Neuronal stem cell (in vitro differentiated cells): ENCODE results near the gene SCGB1D4.

Experiments
- DNase-seq: peaks from one replicate; pipeline ENCODE4 v3.0.0-alpha.2; 2013; ENCODE audit warnings: low spot score
- H2AFZ ChIP-seq: one replicate; pipeline ENCODE4 v1.6.1; 2013; ENCODE audit warnings: mild to moderate bottlenecking, low read length, inconsistent platforms
- H2AK5ac ChIP-seq: 2 replicates; pipeline ENCODE4 v1.6.1; 2013; ENCODE audit warnings: low read depth, mild to moderate bottlenecking, inconsistent platforms, low read length, moderate library complexity, mixed read lengths
- H2BK120ac ChIP-seq: 2 replicates; pipeline ENCODE4 v1.6.1; 2013; ENCODE audit warnings: low read depth, mild to moderate bottlenecking, inconsistent platforms, low read length, moderate library complexity, mixed read lengths
- H2BK12ac ChIP-seq: one replicate; pipeline ENCODE4 v1.6.1; 2013; ENCODE audit warnings: low read length, inconsistent platforms
- H2BK15ac ChIP-seq: 2 replicates; pipeline ENCODE4 v1.6.1; 2013; ENCODE audit warnings: mild to moderate bottlenecking, low read length, inconsistent platforms, mixed read lengths
- H2BK5ac ChIP-seq: one replicate; pipeline ENCODE4 v1.6.1; 2013; ENCODE audit warnings: inconsistent platforms, mild to moderate bottlenecking, low read length, moderate library complexity
- H3K14ac ChIP-seq: one replicate; pipeline ENCODE4 v1.6.1; 2013; ENCODE audit warnings: low read length, inconsistent platforms
- H3K18ac ChIP-seq: 2 replicates; pipeline ENCODE4 v1.6.1; 2013; ENCODE audit warnings: low read length, inconsistent platforms
- H3K23ac ChIP-seq: 2 replicates; pipeline ENCODE4 v1.6.1; 2013; ENCODE audit warnings: low read depth, mild to moderate bottlenecking, mixed read lengths, low read length, inconsistent platforms; ENCODE audit not compliant: poor library complexity
- H3K27ac ChIP-seq: replicated peaks from 3 replicates; pipeline ENCODE4 v1.5.1; 2013; ENCODE audit warnings: low read length, inconsistent platforms
- H3K27me3 ChIP-seq, 3 experiments: 2 replicates each; pipeline ENCODE4 v1.6.1; 2013; ENCODE audit warnings: low read length in 3 of 3, mild to moderate bottlenecking in 2 of 3, inconsistent platforms in 1 of 3, low read depth in 1 of 3, mixed read lengths in 1 of 3, moderate library complexity in 1 of 3; ENCODE audit not compliant: control insufficient read depth in 3 of 3, insufficient read depth in 3 of 3
- H3K36me3 ChIP-seq, 2 donors: replicated peaks in 1 of 2; 2 replicates each; pipeline ENCODE4 v1.6.1; 2013; ENCODE audit warnings: low read length in 2 of 2; ENCODE audit not compliant: control insufficient read depth in 2 of 2, insufficient read depth in 2 of 2
- H3K4ac ChIP-seq: 2 replicates; pipeline ENCODE4 v1.6.1; 2013; ENCODE audit warnings: inconsistent platforms, mild to moderate bottlenecking, low read length, moderate library complexity
- H3K4me1 ChIP-seq, 2 donors: 1 replicate in 1 of 2; 2 replicates in 1 of 2; pipeline ENCODE4 v1.6.1; 2013; ENCODE audit warnings: low read length in 2 of 2, low read depth in 1 of 2; ENCODE audit not compliant: control insufficient read depth in 2 of 2, insufficient read depth in 1 of 2
- H3K4me2 ChIP-seq: one replicate; pipeline ENCODE4 v1.6.1; 2013; ENCODE audit warnings: mild to moderate bottlenecking, low read length, inconsistent platforms; ENCODE audit not compliant: insufficient read depth, poor library complexity, severe bottlenecking
- H3K4me3 ChIP-seq, 2 donors: 2 replicates each; pipeline ENCODE4 v1.5.1; 2013; ENCODE audit warnings: low read length in 2 of 2, mild to moderate bottlenecking in 2 of 2, inconsistent platforms in 1 of 2, moderate library complexity in 1 of 2
- H3K79me1 ChIP-seq: one replicate; pipeline ENCODE4 v1.6.1; 2013; ENCODE audit warnings: low read depth, mild to moderate bottlenecking, inconsistent platforms, low read length, moderate library complexity
- H3K9ac ChIP-seq: one replicate; pipeline ENCODE4 v1.6.1; 2013; ENCODE audit warnings: mild to moderate bottlenecking, low read depth, low read length, inconsistent platforms; ENCODE audit not compliant: poor library complexity
- H3K9me3 ChIP-seq, 2 donors: replicated peaks in 1 of 2; 2 replicates each; pipeline versions ENCODE3 to v1.6.1; 2013; ENCODE audit warnings: low read length in 2 of 2, mild to moderate bottlenecking in 2 of 2, inconsistent platforms in 1 of 2, low read depth in 1 of 2, mixed read lengths in 1 of 2, moderate library complexity in 1 of 2; ENCODE audit not compliant: control insufficient read depth in 2 of 2, insufficient read depth in 1 of 2
- H4K8ac ChIP-seq: one replicate; pipeline ENCODE4 v1.6.1; 2013; ENCODE audit warnings: low read depth, mild to moderate bottlenecking, inconsistent platforms, low read length, moderate library complexity
- H4K91ac ChIP-seq: one replicate; pipeline ENCODE4 v1.6.1; 2013; ENCODE audit warnings: low read length, low read depth, mild to moderate bottlenecking, inconsistent platforms; ENCODE audit not compliant: poor library complexity
- WGBS, 2 donors: extraction: QIAGEN DNeasy Blood & Tissue Kit; methylation state at CpG; one replicate each; pipeline ENCODE4 v1.1.7; 2013; ENCODE audit warnings: missing lambda C conversion rate in 2 of 2, mixed read lengths in 1 of 2; ENCODE audit not compliant: insufficient read length in 2 of 2, insufficient replicate concordance in 1 of 2; ENCODE audit errors: extremely low coverage in 2 of 2; 5-methylcytosine and 5-hydroxymethylcytosine counted together

The SCGB1D4 gene

DNA sequence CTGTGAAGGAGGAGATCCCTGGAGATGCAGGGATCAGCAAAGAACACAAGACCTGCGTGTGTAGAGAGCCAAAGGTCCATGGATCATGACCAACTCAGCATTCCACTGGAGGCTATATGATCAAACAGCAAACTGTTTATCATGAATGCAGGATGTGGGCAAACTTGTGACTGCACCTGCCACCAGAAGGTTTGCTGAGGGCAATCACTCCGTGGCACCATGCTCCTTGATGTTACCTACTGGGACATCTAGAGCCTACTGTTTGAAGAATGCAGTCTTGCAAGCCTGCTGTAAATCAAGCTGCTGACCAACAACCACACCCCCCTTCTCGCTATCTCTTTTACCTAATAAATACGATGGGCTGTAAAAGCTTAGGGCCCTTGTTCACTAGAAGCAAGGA is 47.2 kb downstream of the SCGB1D4 start:
- no peak overlapping the region for H4K8ac ChIP-seq
- no peak for DNase-seq
- no peaks in the 10 kb centered on the region for H3K36me3 ChIP-seq
- H3K4me3 ChIP-seq = no peak overlapping the region
- H4K91ac ChIP-seq = no peak overlapping the region
- no peak overlapping the region for H2BK12ac ChIP-seq
- no peak overlapping the region for H2AFZ ChIP-seq
- H3K27ac ChIP-seq = no peak overlapping the region
- no peak overlapping the region for H3K9ac ChIP-seq
- WGBS, 2 donors = no CpG with 5 or more reads among the region's 4 CpGs
- no peak overlapping the region for H3K4me2 ChIP-seq
- H3K18ac ChIP-seq = no peak overlapping the region
- no peaks in the 10 kb centered on the region for H3K4me1 ChIP-seq
- no peak overlapping the region for H2BK120ac ChIP-seq
- no peak overlapping the region for H2AK5ac ChIP-seq
- no peak overlapping the region for H3K23ac ChIP-seq
- no peak overlapping the region for H2BK15ac ChIP-seq
- H3K27me3 ChIP-seq = peaks cover 0 to 2% (median 0%) of the 10 kb centered on the region in 3 experiments
- H3K79me1 ChIP-seq = no peaks in the 10 kb centered on the region
- no peak overlapping the region for H2BK5ac ChIP-seq
- no peak overlapping the region for H3K14ac ChIP-seq
- no peak overlapping the region for H3K4ac ChIP-seq
- H3K9me3 ChIP-seq = peaks cover 8 to 10% of the 10 kb centered on the region in 2 donors
